ENCODE data around the gene ZNF804A.

The ZNF804A gene

DNA sequence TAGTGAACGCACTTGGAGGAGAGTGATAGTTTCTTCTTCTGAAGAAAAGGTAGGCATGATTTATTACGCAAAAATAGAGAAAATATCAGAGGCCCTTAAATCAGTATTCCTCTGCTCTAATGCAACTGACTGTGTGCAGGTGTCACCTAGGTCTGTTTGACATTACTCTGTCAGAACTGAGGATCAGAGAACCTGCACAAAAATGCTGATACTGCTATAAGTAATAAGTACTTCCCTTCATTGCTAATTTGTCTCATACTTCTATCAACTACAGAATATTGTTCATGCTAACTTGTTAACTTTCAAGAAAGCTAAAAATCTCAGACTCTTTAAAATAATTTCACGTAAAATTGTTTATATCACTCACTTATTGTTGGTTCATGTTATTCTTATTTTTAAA is 358.5 kb downstream of the ZNF804A start:
- Histone ChIP-seq H3K4me2 (no peak overlapping the region), H2AFZ (ENCODE audit: low read depth) (no peak overlapping the region), H4K20me1 (ENCODE audit: insufficient read depth) (no peaks in the 10 kb centered on the region), H3K4me3 (IDR thresholded peaks at IDR 0.05; ENCODE audit: insufficient read depth, low read depth, low read length) (no peak overlapping the region), H3K79me2 (ENCODE audit: insufficient read depth, low read depth) (no peaks in the 10 kb centered on the region), H3K36me3 (ENCODE audit: insufficient read depth) (no peaks in the 10 kb centered on the region), H3K27me3 (ENCODE audit: insufficient read depth, low read depth) (no peaks in the 10 kb centered on the region), H3K27ac (no peak overlapping the region), H3K9ac (no peak overlapping the region), H3K4me1 (ENCODE audit: low read depth, poor library complexity, severe bottlenecking) (no peaks in the 10 kb centered on the region)
- TF ChIP-seq, protein P1, sequence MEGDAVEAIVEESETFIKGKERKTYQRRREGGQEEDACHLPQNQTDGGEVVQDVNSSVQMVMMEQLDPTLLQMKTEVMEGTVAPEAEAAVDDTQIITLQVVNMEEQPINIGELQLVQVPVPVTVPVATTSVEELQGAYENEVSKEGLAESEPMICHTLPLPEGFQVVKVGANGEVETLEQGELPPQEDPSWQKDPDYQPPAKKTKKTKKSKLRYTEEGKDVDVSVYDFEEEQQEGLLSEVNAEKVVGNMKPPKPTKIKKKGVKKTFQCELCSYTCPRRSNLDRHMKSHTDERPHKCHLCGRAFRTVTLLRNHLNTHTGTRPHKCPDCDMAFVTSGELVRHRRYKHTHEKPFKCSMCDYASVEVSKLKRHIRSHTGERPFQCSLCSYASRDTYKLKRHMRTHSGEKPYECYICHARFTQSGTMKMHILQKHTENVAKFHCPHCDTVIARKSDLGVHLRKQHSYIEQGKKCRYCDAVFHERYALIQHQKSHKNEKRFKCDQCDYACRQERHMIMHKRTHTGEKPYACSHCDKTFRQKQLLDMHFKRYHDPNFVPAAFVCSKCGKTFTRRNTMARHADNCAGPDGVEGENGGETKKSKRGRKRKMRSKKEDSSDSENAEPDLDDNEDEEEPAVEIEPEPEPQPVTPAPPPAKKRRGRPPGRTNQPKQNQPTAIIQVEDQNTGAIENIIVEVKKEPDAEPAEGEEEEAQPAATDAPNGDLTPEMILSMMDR (conservative IDR thresholded peaks at IDR 0.05; ENCODE audit: low read depth, low read length) = no peak

DNA sequence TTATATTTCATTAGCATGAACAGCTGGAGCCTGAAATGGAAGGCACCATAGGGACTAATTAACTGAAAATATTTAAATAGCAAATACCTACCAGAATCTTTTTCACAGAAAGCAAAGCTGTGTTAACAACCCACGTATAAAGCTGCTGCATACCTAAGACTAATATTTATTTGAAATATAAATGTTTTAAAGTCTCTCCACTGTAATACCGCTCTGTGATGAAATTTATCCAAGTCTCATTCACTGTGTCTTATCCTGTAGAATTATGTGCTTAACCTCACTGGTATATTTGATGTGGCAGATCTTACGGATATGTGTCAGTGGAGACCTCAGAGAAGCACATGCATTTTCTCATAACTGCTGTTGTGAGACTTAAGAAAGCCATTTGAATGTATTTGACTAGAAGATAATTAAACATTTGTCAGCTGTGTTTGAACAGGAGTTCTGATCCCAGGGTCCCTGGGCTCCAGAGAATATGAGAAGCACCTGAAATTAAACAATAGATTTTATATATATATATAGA is 373.3 kb downstream of the ZNF804A start:
- Histone ChIP-seq H2AFZ (ENCODE audit: low read depth) (no peak overlapping the region), H4K20me1 (ENCODE audit: insufficient read depth) (no peaks in the 10 kb centered on the region), H3K27me3 (ENCODE audit: insufficient read depth, low read depth) (no peaks in the 10 kb centered on the region), H3K4me3 (IDR thresholded peaks at IDR 0.05; ENCODE audit: insufficient read depth, low read depth, low read length) (no peak overlapping the region), H3K9ac (no peak overlapping the region), H3K79me2 (ENCODE audit: insufficient read depth, low read depth) (no peaks in the 10 kb centered on the region), H3K27ac (no peak overlapping the region), H3K4me2 (no peak overlapping the region), H3K36me3 (ENCODE audit: insufficient read depth) (no peaks in the 10 kb centered on the region), H3K4me1 (ENCODE audit: low read depth, poor library complexity, severe bottlenecking) (no peaks in the 10 kb centered on the region)
- TF ChIP-seq, protein P1 (conservative IDR thresholded peaks at IDR 0.05; ENCODE audit: low read depth, low read length) = no peak
